Measurements from ENCODE around the gene ZWILCH. TPM values are rescaled to one million over a fixed set of nuclear protein-coding genes. Genes with fewer than 3 reads are reported as not detected.
"Not testable (repeated sequence)": the region's sequence is repeated elsewhere in the genome, so short reads cannot be mapped to it uniquely, and the experiment has no call there.

The ZWILCH gene
- 10 to 100 TPM in 2 of 5 donors, 1 to 10 TPM in 2, under 1 TPM in 1; 0.89 to 46.7 (median 9.9) TPM for total RNA-seq
- polyA plus RNA-seq: 1 to 10 TPM; 3.5 to 5.6 (median 4.2) TPM
- long read RNA-seq, donor 1: 0 reads
- long read RNA-seq, donor 2, partial matches to known transcripts: 0 of 2 reads
- long read RNA-seq, donor 2, other reads (novel, unspliced or antisense): 0 of 2 reads
- long read RNA-seq, donor 3, partial matches to known transcripts: 0 of 1 reads
- long read RNA-seq, donor 3, other reads (novel, unspliced or antisense): 0 of 1 reads
- long read RNA-seq, donor 4: 0 reads
- long read RNA-seq, donor 5, partial matches to known transcripts: 0 of 1 reads
- long read RNA-seq, donor 5, other reads (novel, unspliced or antisense): 0 of 1 reads
- long read RNA-seq, donor 6, partial matches to known transcripts: 0 of 5 reads
- long read RNA-seq, donor 6, other reads (novel, unspliced or antisense): 0 of 5 reads
- long read RNA-seq, donor 7, partial matches to known transcripts: 0 of 3 reads
- long read RNA-seq, donor 7, other reads (novel, unspliced or antisense): 0 of 3 reads
- long read RNA-seq, donor 8, partial matches to known transcripts: 0 of 1 reads
- long read RNA-seq, donor 8, other reads (novel, unspliced or antisense): 0 of 1 reads
- long read RNA-seq, donor 9, partial matches to known transcripts: 0 of 1 reads
- long read RNA-seq, donor 9, other reads (novel, unspliced or antisense): 0 of 1 reads
- long read RNA-seq, donor 10: 0 reads

DNA sequence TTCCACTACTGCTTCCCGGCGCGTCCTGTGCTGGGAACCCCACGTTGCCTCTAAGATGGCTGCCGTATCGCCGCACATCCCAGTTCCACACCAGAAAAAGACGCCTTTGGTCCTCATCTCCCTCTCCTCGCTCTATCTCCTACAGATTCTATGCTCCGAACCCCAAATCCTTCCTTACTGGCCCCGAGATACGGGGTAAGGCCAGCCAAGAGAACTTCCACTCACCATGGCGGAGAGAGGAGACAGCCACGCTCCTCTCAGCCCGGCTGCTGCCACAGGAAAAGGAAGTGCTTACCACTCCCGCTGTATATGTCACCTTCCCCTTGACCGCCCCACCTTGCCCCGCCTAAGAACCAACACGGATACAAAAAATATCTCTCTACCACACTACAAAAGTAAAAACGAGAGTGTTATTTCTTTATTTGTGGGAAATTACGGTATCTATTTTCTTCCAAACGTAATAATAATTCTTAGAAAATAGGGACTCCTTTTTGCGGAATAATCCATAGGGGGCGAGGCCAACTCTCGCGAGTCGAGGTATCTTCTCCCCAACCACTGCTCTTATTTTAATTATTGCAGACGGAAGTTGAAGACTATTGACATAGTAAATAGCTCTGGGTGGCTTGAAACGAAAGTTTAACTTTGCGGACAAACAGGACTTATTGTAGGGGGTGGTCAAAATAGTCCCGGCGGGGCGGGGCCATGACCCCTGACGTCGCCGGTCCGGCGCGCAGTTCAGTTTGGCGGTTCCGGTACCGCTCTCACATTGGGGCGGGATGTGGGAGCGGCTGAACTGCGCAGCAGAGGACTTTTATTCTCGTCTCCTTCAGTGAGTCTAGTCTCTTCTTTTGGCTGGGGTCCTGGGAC lies at the start of gene ZWILCH, which contains the start of gene RPL4:
ZWILCH (plus strand) TSS at position 764 of the 867 bp plus-strand sequence; CDS start at position 777, 13 bp downstream.
RPL4 (minus strand) TSS at position 293 of the 867 bp plus-strand sequence; CDS start at position 228, 65 bp downstream.
- no peaks in the 10 kb centered on the region for H3K9me3 ChIP-seq

DNA sequence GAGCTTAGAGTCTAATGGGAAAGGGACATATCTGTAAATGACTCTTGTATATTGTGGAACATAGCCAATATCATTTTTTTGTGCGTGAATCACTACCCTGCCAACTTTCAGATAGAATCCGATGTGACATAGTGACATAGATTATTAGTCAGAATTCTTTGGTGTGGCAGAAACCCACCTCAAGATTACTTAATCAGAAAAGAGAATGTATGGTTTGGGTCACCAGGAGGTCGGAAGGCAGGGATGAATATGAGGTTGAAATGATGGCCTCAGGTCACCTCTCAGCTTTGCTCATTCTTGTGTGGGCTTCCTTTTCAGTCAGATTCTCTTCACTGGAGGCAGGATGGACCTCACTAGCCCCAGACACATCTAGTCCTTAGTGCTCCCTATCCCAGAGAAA lies 48.9 kb upstream of the ZWILCH start:
- H3K9me3 ChIP-seq: no peaks in the 10 kb centered on the region
- no peak overlapping the region for H3K27ac ChIP-seq
- intact Hi-C loops (cut with DNase I; ENCODE audit: low total_unique reads): no loop called here
- H3K4me3 ChIP-seq: no peak overlapping the region
- DNase-seq: no peak
- no peaks in the 10 kb centered on the region for H3K4me1 ChIP-seq
- WGBS, 5 donors: 67 to 73% (median 68%) methylated on average over 3 of the region's 3 CpGs
- TF ChIP-seq POLR2A (IDR thresholded peaks at IDR 0.05) (no peak), EP300 (IDR thresholded peaks at IDR 0.05) (no peak), POLR2AphosphoS5 (IDR thresholded peaks at IDR 0.05) (no peak)
- TF ChIP-seq, protein P1, sequence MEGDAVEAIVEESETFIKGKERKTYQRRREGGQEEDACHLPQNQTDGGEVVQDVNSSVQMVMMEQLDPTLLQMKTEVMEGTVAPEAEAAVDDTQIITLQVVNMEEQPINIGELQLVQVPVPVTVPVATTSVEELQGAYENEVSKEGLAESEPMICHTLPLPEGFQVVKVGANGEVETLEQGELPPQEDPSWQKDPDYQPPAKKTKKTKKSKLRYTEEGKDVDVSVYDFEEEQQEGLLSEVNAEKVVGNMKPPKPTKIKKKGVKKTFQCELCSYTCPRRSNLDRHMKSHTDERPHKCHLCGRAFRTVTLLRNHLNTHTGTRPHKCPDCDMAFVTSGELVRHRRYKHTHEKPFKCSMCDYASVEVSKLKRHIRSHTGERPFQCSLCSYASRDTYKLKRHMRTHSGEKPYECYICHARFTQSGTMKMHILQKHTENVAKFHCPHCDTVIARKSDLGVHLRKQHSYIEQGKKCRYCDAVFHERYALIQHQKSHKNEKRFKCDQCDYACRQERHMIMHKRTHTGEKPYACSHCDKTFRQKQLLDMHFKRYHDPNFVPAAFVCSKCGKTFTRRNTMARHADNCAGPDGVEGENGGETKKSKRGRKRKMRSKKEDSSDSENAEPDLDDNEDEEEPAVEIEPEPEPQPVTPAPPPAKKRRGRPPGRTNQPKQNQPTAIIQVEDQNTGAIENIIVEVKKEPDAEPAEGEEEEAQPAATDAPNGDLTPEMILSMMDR (IDR thresholded peaks at IDR 0.05): no peak
- no peaks in the 10 kb centered on the region for H3K27me3 ChIP-seq
- peaks cover 0 to 14% (median 9%) of the 10 kb centered on the region in 4 donors for H3K36me3 ChIP-seq

More for the DNA sequence above, at the start of gene ZWILCH, which contains the start of gene RPL4:
- TF ChIP-seq POLR2AphosphoS5 (IDR thresholded peaks at IDR 0.05): peak; percentile 79 to 99 (median 99)
- TF ChIP-seq, protein P1 (IDR thresholded peaks at IDR 0.05): peak in 3 of 7 experiments; percentile 9 to 30 (median 18)
- peak in 2 of 4 donors; percentile 93 to 96 for TF ChIP-seq POLR2A (IDR thresholded peaks at IDR 0.05)
- TF ChIP-seq EP300 (IDR thresholded peaks at IDR 0.05): no peak
- Histone ChIP-seq H3K4me3 (peak within 1 kb of the TSS; percentile 63 to 96 (median 75)), H3K4me1 (peaks cover 18 to 49% (median 38%) of the 10 kb centered on the region in 4 donors), H3K27ac (peak within 1 kb of the TSS; percentile 82 to 96 (median 94)), H3K36me3 (peaks cover 32 to 36% (median 35%) of the 10 kb centered on the region in 4 donors), H3K27me3 (no peaks in the 10 kb centered on the region)
- peak; percentile 82 to 94 for DNase-seq
- intact Hi-C loops (cut with DNase I; ENCODE audit: low total_unique reads): no loop called here
- 0 to 1% (median 0%) methylated on average over 44 to 46 of the region's 46 CpGs for WGBS, 5 donors

DNA sequence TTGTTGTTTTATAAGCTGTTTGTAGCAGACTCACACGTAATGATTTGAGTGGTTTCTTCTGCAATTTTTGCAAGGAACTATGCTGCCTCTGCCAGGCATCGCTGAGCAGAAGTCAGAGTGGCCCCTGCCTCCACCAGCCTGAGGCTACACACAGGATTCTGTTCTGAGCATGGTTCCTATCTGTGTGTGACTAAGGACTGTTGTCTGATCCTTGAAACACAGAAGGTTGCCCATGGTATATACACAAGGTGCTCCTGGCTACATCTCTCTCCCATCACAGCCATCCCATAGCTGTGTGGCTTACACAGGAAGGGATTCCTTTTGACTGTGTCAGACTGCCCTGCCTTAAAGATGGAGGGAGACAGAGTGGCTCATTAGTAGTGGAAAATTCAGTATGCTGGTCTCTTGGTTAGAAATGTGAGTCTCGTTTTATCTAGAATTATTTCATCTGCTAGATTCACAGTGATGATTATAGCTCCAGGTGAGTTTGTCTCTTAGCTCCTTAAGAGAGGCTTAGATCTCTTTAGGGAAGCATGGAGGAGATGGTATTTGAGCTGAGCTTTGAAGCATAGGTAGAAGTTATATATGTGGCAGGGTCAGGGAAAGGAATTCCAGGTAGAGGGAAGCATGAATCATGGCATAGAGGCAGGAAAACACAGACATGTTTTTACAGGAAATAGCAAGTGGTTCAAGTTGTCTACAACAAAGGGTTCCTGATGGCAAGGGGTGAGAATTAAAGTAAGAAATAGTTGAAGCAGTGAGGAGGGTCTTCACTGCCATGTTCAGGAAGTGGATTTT lies 45.1 kb upstream of the ZWILCH start:
- intact Hi-C loops (cut with DNase I; ENCODE audit: low total_unique reads): no loop called here
- Histone ChIP-seq H3K4me1 (peaks cover 0 to 10% (median 0%) of the 10 kb centered on the region in 4 donors), H3K27me3 (no peaks in the 10 kb centered on the region), H3K36me3 (peaks cover 2 to 22% (median 7%) of the 10 kb centered on the region in 4 donors), H3K4me3 (no peak overlapping the region), H3K27ac (no peak overlapping the region), H3K9me3 (no peaks in the 10 kb centered on the region)
- DNase-seq: no peak
- 78 to 90% (median 85%) methylated on average over 3 of the region's 3 CpGs for WGBS, 5 donors
- TF ChIP-seq POLR2A (IDR thresholded peaks at IDR 0.05) (no peak), POLR2AphosphoS5 (IDR thresholded peaks at IDR 0.05) (no peak), EP300 (IDR thresholded peaks at IDR 0.05) (no peak)
- TF ChIP-seq, protein P1 (IDR thresholded peaks at IDR 0.05): no peak

DNA sequence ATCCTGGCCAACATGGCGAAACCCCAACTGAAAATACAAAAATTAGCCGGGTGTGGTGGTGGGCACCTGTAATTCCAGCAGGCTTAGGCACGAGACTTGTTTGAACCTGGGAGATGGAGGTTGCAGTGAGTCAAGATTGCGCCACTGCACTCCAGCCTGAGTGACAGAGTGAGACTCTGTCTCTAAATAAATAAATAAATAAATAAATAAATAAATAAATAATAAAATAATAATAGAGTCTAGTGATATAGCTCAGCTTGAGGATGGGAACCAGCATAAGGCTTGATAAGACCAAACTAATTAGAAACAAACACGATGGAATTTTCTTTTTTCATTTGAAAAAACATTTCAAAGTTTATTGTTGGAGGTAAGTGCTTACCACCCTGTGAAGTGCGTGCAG lies 43.8 kb upstream of the ZWILCH start:
- H3K27me3 ChIP-seq; H3K27ac ChIP-seq; intact Hi-C loops (cut with DNase I; ENCODE audit: low total_unique reads); H3K9me3 ChIP-seq; H3K4me3 ChIP-seq; DNase-seq: not testable (repeated sequence)
- WGBS, 5 donors: 97 to 99% (median 98%) methylated on average over 6 of the region's 6 CpGs
- Histone ChIP-seq H3K36me3 (peaks cover 5 to 18% (median 7%) of the 10 kb centered on the region in 4 donors), H3K4me1 (peaks cover 0 to 10% (median 0%) of the 10 kb centered on the region in 4 donors)
